DND-41 (cell line): Measurements from ENCODE around the gene TRIM34.

Source experiments
- EZH2 ChIP-seq: IDR thresholded peaks from 3 replicates; pipeline ENCODE4 v1.6.1; 2012; ENCODE audit warnings: borderline replicate concordance, low read depth, mild to moderate bottlenecking, moderate library complexity, low read length, inconsistent platforms; ENCODE audit not compliant: severe bottlenecking
- TF ChIP-seq, protein P1 (sequence below): IDR thresholded peaks from 2 replicates; pipeline ENCODE4 v1.5.1; 2012; ENCODE audit warnings: borderline replicate concordance, low read length, moderate library complexity, mild to moderate bottlenecking; ENCODE audit not compliant: poor library complexity, severe bottlenecking; ENCODE audit errors: extremely low read depth

DNA sequence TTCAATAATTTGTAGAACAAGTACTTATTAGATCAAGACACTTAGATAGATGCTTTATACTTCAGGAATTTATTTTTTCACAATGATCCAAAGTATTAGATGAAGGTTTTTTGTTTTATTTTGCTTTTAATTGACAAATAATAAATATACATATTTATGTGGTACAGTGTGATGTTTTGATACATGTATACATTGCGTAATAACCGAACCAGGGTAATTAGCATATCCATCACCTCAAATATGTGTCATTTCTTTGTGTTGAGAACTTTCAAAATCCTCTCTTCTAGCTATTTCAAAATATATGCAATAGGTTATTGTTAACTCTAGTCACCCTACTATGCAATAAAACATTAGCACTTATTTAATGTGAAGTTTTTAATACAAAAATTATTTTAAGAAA, 38.7 kb downstream of the TRIM34 start:
- TF ChIP-seq, protein P1, sequence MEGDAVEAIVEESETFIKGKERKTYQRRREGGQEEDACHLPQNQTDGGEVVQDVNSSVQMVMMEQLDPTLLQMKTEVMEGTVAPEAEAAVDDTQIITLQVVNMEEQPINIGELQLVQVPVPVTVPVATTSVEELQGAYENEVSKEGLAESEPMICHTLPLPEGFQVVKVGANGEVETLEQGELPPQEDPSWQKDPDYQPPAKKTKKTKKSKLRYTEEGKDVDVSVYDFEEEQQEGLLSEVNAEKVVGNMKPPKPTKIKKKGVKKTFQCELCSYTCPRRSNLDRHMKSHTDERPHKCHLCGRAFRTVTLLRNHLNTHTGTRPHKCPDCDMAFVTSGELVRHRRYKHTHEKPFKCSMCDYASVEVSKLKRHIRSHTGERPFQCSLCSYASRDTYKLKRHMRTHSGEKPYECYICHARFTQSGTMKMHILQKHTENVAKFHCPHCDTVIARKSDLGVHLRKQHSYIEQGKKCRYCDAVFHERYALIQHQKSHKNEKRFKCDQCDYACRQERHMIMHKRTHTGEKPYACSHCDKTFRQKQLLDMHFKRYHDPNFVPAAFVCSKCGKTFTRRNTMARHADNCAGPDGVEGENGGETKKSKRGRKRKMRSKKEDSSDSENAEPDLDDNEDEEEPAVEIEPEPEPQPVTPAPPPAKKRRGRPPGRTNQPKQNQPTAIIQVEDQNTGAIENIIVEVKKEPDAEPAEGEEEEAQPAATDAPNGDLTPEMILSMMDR: no peak
- no peak for TF ChIP-seq EZH2
